OCI-M1 (cell line): ENCODE data around the gene KLF13.
A peak's percentile ranks its signal among the peaks of the same experiment; 100 is the strongest.

Source experiments
- DNase-seq: peaks from one replicate; lab custom pipeline; 2025; lab: John Stamatoyannopoulos, UW

Gene KLF13

GRCh38 chr15:31333119-31333518 lies 6.5 kb downstream of the KLF13 start:
- DNase-seq: no peak

GRCh38 chr15:31333820-31334219 lies 7.2 kb downstream of the KLF13 start:
- DNase-seq: no peak

- DNase-seq: no peak
Measured at GRCh38 chr15:31335989-31336592, 9.5 kb downstream of the KLF13 start.

- no peak for DNase-seq
Measured at GRCh38 chr15:31336593-31337295, 10.1 kb downstream of the KLF13 start.

GRCh38 chr15:31337352-31338031 lies 10.9 kb downstream of the KLF13 start:
- DNase-seq: no peak

GRCh38 chr15:31338318-31338878 lies 11.8 kb downstream of the KLF13 start:
- DNase-seq: no peak

GRCh38 chr15:31338879-31339557 lies 12.4 kb downstream of the KLF13 start:
- DNase-seq: peak; percentile 26

GRCh38 chr15:31339558-31339895 lies 12.9 kb downstream of the KLF13 start:
- no peak for DNase-seq

GRCh38 chr15:31340047-31340446 lies 13.4 kb downstream of the KLF13 start:
- no peak for DNase-seq

GRCh38 chr15:31340592-31340991 lies 14.0 kb downstream of the KLF13 start:
- no peak for DNase-seq

- no peak for DNase-seq
Measured at GRCh38 chr15:31341071-31341470, 14.4 kb downstream of the KLF13 start.

- no peak for DNase-seq
Measured at GRCh38 chr15:31341496-31342195, 15.0 kb downstream of the KLF13 start.

- no peak for DNase-seq
Measured at GRCh38 chr15:31342381-31342780, 15.7 kb downstream of the KLF13 start.

- no peak for DNase-seq
Measured at GRCh38 chr15:31342781-31343626, 16.4 kb downstream of the KLF13 start.

- no peak for DNase-seq
Measured at GRCh38 chr15:31343831-31344230, 17.2 kb downstream of the KLF13 start.

- no peak for DNase-seq
Measured at GRCh38 chr15:31344266-31344665, 17.6 kb downstream of the KLF13 start.

- DNase-seq: no peak
Measured at GRCh38 chr15:31344823-31345605, 18.4 kb downstream of the KLF13 start.

- no peak for DNase-seq
Measured at GRCh38 chr15:31345606-31346366, 19.2 kb downstream of the KLF13 start.

- no peak for DNase-seq
Measured at GRCh38 chr15:31346367-31347066, 19.9 kb downstream of the KLF13 start.
